Left forelimb (tissue), 1 donor: Measurements from ENCODE around the gene PHF21B.
"Not testable (repeated sequence)": the region's sequence is repeated elsewhere in the genome, so short reads cannot be mapped to it uniquely, and the experiment has no call there.

Source experiments
- DNase-seq: peaks from one replicate; pipeline ENCODE4 v3.0.0-alpha.2; 2018; ENCODE audit warnings: low spot score

PHF21B gene

DNA sequence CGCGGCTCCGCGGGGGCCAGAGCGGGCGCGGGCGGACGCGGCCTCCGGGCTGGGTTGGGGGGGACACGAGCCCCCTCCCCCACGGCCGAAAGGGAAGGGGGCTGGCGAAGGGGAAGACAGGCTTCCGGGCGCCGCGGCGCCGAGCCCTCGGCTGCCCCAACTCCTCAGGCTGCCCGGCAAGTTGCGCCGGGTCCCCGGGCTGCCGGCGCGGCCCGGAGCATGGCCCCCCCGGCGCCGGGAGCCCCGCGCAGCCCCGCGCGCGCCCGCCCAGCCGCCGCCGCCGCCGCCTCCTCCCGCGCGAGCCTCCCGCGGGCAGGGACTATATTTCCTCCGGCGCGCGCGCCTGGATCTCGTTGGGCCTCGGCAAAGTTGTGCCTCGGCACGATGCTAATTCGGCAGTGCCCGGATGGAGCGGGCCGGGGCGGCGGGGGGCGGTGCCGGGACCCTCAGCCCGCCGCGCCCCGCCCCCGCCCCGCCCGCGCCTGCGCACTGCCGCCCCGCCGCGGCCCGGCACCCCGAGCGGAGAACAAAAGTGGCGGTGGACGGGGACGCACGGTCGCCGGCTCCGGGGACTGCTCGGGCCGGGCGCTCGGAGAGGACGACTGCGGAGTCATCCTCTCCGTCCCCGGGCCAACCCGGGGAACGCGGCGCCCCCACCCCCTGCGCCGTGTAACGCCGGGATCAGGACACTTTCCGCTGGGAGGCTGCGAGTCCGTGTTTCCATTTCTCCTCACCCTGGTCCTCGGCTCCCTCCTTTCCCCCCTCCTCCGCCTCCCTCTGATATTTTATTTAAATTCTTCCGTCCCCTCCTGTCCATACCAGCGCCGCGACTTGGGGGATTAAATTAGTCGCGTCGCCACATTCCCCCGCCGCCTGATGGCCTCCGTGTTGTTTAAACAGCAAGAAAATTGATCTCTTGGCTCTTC lies at the start of gene PHF21B:
Gene PHF21B, minus strand, starts transcription at position 400 of the 926 bp plus-strand sequence. CDS start 456 bp downstream, outside the sequence.
- DNase-seq: peak; percentile 77

DNA sequence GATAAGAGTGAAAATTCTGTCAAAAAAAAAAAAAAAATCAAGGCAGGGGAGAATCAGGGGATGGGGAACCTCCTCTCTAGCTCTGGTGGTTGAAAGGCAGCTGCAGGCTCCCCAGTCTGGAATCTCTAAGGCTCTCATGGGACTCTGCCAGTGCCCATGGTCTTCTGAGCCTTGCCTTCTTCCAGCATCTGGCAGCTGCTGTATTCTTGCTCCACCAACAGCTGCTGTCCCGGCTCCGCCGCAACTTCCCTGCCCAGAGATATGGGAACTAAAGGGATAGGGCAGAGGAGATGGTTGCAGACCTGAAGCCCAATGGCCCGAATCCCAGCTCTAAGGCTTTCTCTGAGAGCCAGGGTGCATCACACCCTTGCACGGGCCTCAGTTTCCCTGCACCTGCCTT lies 49.5 kb upstream of the PHF21B start:
- DNase-seq: no peak

DNA sequence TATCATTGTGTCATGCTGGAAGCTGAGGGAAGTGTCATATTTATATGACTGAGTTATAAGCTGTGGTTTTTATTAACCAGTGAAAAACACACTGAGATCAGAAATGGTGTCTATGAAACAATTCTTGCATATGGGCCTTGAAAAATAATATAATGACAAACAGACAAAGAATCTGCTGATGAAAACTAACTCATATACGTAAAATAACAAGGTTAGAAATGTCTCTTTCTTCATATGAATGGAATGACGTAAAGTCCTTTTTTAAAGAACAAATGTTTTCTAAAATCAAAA lies 48.8 kb upstream of the PHF21B start:
- no peak for DNase-seq

DNA sequence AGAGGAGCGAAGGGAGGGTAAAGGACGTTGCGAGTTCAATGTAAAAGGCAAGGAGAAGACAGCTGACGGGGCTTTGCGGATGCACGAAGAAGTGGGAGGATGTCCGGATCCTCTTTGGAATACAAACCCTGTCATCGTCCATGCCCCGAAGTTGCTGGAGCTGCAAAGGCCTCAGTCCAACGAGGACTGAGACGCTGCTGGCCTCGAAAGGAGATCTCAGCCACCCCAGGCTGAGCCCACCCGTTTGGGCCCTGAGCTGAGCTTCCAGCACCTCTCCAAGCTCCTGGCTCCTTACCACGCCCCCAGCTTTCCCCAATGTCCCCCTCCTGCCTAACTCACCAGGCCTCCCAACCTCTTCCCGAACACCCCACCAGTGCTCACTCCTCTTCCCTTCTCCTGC lies 46.1 kb upstream of the PHF21B start:
- DNase-seq: no peak

DNA sequence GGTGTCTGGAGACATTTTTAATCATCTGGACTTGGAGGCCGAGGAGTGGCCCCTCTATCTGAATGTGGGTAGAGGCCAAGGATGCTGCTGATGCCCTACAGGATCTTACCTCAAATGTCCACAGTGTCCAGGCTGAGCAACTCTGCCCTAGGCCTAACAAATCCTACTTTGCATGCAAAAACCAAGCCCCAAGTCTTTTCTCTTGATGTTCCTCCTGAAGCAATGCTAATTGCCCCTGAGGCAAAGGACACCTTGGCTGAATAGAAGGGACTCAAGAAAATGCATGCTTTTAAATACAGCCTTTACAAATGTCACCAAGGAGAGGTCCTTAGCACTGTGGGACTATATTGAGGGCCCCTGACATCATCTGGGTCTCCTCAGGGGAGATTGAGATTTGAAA lies 43.8 kb upstream of the PHF21B start:
- no peak for DNase-seq

DNA sequence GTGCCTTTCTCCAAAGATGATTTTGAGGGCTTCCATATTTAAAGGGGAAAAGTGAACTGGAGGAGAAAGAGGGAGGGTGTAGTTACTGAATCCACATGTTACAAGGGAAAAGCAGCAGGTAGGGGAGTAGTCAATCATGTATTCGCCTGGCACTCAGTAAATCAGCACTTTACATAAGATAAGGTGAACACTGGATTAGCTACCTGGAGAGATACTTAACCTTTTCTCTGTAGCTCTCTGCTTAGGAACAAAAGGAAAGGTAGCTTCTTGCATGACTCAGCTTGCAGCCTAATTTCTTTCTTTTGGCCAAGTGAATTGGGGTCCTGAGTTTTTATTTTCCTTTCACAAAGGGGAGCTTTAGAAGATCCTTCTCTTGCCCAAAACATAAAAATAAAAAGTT lies 43.3 kb upstream of the PHF21B start:
- DNase-seq: no peak

DNA sequence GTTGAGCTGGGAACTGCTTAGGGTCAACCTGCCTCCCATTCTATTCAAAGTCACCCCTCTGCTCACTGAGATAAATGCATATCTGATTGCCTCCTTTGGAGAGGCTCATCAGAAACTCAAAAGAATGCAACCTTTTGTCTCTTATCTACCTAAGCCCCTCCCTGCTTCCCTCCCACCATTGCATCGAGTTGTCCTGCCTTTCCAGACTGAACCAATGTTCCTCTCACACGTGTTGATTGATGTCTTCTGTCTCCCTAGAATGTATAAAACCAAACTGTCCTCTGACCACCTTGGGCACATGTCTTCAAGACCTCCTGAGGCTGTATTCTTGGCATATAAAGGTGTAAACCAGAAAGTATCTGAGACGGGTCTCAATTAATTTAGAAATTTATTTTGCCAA lies 42.9 kb upstream of the PHF21B start:
- DNase-seq: not testable (repeated sequence)

DNA sequence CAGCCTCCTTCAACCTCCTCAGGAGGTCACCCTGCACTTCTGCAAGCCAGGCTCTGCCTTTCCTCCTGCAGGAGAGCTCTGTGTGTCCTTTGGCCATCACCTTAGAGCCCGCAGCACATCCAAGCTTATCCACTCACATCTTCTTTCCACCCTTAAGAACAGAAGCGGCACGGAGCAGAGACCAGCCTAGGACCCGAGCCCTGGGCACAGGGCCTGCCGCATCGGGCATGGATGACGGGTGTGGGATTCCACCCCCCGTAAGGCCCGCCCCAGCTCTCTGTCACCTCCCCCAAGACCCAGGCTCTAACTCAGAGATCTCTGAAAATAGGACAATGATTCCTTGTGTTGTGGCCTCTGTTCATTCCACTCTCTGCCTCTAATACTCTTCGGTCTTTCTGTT lies 42.1 kb upstream of the PHF21B start:
- DNase-seq: no peak

DNA sequence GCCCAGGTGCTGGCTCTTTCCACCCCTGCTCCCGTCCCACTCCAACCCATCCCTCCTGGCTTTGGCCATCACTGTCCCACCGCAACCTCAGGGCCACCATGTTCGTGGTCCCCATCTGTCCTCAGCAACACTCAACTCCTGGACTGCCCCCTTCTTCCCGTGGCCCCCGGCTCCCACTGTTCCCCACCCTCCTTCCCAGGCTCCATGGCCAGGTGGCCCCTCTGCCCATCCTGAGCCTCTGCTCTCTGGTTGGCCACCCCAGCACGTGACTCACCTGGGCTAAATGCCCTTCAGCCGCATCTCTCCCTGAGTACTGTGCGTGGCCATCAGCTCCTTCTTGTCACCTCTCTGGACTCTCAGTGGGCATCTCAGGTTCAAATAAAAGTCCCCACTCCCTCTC lies 41.6 kb upstream of the PHF21B start:
- DNase-seq: no peak

DNA sequence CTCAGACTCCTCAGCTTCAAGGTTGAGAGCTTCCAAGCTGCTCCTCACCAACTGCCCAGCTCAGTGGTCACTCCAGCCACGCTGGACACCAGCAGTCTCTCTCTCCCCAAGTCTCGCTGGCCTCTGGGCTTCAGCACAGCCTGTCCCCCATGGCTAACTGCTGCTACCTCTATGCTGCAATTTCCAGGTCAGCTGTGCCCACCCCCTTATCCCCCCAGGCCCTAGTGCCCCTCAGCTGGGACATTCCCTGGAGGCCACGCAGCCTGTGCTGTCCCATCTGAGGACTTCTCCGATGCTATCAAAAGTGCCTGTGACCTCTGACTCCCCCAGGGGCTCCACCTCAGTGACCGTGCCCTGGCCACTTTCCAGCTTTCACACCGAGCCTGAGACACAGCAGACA lies 37.5 kb upstream of the PHF21B start:
- no peak for DNase-seq

DNA sequence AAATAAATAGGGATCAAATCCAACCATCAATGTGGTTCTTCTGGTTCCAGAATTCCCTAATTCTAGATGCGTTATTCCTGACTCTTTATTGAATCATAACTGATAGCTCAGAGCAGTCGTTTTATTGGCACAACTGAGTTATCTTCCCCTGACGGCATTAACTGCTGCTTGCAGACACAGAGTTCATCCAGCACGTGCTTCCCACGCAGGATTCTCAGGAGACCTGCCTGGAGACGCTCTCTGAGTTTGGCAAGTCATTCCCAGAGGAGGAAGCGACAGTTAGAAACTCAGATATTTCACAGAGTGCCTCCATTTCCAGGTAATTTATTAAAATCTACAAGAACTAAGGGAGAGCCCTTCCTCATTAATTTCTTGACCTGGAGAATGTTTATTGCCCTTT lies 35.4 kb upstream of the PHF21B start:
- DNase-seq: no peak

DNA sequence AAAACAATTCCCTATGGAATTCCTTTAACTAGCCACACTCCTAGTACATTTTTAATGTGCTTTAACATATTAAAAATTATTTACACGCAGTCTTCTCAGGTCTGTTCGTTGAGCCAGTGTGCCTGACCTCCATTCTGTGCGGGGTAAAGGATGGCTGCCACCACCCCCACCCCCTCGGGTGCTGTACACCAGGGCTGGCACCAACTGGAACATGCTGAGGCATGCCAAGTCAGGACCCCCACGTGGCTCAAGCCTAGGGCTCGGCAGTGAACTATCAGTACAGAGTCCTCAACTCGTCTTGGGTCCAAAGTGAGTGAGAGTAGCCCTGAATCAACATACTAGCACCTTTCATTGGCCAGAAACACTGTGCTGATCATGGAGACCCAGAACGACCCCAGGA lies 32.5 kb upstream of the PHF21B start:
- no peak for DNase-seq

DNA sequence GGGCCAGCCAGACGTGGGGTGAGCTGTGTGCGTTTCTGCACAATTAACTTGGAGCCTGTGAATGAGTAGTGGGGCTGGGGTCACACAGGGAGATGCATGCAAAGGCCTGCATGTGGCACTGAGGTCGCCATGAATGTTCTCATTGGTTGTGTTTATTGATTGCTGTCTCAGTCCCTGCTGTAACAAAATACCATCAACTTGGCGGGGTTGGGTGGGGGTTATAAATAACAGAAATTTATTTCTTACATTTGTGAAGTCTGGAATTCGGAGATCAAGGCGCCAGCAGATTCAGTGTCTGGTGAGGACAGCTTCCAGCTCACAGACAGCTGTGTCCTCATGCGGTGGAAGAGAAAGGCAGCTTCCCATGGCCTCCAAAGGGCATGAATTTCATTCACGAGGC lies 29.3 kb upstream of the PHF21B start:
- DNase-seq: no peak

DNA sequence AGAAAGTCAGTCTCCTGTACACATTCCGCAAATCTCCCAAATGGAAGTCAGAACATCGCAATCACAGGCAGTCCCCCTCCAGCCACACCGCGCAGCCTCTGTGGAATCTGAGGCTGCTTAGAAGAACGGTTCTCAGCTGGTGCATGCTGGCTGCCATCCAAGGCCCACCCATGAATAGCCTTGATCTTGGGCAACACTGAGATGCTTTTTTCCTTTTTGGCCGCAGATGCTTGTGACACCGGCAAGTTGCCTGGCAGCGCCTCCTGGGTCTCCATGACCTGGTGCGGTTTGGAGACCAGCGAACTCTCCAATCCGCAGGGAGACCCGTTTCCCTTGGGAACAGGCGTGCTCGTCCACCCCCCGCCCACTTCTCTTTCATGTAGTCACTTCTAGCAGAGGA lies 26.3 kb upstream of the PHF21B start:
- DNase-seq: no peak

DNA sequence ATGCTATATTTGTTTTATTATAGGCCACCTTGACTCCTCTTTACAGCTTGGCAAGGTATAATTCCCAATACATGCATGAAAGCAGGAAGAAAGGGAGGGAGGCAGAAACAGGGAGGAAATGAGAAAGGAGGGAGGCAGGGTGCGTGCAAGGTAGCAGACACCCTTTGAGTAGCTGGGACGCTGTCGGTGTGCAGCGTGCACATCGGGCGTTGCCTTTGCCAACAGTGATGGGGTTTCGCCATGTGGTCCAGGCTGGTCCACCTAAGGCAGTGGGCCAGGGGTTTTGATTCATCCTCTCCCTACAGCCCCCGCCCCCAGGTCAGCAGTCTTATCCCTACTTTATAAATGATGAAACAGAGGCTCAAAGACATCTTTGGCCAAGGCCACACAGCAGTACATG lies 25.0 kb upstream of the PHF21B start:
- DNase-seq: no peak

DNA sequence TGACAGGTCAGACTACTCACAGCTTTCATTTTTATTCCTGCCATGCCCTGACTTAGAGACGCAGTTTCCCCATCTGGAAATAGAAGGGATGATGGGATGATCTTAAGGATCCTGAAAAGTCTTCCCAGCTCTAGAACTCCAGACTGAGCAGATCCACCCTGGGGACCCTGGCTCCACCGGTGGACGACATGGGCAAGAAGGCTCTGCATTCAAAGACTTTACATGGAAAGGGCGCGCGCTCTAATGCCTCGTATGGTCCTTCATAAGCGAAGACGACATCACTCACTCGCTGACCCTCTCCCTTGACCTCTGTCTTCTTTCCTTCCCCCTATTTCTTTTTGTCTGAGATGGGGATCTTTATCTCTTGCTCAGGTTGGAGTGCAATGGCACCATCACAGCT lies 24.4 kb upstream of the PHF21B start:
- no peak for DNase-seq

DNA sequence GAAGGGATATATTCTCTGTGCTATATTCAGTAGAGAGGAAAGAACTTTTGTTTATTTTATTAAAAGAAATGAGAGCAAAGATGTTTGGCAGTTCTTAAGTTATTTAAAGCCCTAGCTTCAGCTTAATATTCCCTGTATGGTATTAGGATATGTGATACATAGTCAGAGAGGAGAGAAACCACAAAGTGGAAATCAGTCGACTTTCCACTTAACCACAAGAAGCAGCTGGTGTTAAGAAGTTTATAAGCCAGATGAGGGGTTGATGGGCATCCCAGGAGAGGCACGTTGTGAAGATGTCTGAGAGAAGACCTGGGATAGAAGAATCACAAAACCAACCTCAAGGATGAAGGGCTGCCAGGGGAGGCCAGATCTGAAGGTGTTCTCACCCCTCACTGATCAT lies 23.3 kb upstream of the PHF21B start:
- no peak for DNase-seq

DNA sequence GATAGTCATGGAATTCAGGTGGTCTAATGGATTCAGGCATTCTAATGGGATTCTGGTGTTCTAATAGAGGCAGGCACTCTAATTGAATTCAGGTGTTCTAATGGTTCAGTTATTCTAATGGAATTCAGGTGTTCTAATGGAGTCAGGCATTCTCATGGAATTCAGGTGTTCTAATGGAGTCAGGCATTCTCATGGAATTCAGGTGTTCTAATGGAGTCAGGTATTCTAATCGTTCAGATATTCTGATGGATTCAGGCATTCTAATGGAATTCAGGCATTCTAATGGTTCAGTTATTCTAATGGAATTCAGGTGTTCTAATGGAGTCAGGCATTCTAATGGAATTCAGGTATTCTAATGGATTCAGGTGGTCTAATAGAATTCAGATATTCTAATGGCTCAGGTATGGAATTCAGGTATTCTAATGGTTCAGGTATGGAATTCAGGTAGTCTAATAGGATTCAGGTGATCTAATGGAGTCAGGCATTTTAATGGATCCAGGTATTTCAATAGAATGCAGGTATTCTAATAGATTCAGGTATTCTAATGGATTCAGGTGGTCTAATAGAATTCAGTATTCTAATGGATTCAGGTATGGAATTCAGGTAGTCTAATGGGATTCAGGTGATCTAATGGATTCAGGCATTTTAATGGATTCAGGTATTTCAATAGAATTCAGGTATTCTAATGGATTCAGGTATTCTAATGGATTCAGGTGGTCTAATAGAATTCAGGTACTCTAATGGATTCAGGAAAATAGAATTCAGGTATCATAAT lies 22.0 kb upstream of the PHF21B start:
- DNase-seq: no peak

DNA sequence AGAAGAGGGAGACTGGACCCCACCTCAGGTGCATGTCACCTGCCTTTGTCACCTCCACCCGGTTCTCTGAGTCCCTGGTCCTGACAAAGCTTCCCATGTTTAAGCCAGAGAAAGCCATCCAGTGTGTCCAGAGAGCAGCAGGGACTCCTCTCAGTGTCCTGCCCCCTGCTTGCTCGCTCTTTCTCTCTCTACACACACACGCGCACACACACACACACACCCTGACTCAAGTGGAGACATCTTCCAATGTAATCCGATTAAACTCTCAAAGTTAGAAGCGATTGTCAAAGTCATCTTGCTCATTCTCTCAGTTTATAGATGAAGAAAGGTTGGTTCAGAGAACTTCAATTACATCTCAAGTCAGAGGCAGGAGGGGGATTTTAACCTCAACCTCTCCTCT lies 19.7 kb upstream of the PHF21B start:
- no peak for DNase-seq

DNA sequence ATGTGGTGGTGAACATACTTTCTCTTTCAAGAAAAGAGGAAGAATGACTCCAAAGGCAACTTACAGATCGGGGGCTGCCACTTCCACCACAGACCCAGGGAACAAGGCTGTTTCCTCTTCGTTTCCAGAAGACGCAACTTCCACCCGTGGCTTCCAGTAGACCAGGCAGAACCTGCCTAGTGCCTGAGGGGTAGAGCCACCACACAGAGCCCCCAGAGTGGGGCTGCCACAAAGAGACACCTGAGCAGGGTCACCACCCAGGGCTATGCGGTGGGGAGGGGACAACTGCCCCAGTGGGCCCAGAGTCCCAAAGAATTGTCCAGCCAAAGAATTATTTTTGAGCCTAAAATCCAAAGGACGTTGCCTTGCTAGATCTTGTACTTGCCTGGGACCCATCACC lies 16.7 kb upstream of the PHF21B start:
- DNase-seq: no peak

DNA sequence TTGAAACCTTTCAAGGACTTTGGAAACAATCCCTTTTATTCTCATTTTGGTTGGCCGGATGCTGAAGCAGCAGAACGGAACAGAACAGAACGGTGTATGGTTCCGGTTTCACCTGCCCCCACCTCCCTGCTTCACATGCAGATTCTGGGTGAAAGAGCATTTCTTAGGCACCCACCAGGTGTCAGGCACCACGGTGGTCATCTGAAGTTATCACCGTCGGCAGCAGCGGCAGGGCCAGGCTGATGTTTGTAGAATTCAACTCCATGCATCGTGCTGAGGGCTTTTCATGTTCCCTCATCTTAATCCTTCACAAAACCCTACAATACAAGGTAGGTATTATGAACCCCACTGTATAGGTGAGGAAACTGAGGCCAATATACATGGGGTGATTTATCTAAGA lies 13.6 kb upstream of the PHF21B start:
- no peak for DNase-seq

DNA sequence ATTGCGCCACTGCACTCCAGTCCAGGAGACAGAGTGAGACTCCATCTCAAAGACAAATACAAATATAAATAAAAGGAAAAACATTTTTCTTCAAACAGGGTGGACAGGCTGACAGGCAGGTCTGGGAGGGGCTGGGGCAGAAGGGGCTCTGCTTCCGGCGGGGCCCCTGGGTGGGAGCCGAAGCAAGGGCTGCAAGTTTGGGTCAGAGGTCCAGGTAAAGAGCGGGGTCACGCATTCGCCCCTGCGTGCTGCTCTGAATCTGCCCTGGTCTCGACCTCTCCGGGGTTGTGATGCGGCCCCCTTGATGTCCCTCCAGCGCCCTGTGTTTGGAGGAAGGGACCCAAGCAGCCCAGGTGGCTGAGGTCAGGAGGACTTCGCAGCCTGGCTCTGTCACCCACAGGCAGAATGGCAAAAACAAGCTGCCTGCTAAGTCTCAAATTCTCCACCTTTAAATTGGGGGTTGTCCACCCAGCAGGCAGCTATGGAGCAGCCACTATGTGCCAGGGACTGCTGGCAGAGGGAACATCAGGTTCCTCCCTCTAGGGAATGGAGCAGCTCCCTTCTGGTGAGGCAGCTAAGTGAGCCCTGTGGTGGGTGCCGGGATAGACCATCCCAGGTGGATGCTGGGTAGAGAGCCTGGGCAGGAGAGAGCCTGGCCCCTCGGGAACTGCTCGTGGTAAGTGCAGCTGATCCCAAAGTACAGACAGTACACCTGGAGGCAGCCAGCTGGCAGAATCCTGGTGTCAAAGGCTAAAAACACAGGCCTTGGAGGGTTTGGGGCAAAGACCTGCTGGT lies 10.3 kb upstream of the PHF21B start:
- DNase-seq: no peak

DNA sequence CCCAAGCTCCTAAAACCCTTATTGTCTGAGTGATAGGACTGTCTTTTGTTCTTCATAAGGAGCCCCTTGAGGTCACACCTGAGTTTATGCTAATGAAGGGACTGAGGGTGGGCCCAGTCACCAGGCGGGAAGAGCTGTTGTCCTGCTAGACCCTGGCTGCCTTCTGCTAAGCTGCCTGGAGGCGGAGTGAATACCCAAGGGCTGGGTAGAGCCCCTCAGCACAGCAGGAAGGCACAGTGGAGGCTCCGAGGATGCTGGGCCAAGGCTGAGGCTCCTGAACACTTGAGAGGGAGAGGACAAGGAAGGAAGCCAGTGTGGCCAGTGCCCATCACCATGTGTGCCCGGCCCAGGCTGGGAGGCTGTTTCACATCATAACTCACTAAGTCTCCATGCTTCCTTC lies 4.8 kb upstream of the PHF21B start:
- DNase-seq: no peak
